Measurements from ENCODE around the gene COL9A3.

Gene COL9A3

DNA sequence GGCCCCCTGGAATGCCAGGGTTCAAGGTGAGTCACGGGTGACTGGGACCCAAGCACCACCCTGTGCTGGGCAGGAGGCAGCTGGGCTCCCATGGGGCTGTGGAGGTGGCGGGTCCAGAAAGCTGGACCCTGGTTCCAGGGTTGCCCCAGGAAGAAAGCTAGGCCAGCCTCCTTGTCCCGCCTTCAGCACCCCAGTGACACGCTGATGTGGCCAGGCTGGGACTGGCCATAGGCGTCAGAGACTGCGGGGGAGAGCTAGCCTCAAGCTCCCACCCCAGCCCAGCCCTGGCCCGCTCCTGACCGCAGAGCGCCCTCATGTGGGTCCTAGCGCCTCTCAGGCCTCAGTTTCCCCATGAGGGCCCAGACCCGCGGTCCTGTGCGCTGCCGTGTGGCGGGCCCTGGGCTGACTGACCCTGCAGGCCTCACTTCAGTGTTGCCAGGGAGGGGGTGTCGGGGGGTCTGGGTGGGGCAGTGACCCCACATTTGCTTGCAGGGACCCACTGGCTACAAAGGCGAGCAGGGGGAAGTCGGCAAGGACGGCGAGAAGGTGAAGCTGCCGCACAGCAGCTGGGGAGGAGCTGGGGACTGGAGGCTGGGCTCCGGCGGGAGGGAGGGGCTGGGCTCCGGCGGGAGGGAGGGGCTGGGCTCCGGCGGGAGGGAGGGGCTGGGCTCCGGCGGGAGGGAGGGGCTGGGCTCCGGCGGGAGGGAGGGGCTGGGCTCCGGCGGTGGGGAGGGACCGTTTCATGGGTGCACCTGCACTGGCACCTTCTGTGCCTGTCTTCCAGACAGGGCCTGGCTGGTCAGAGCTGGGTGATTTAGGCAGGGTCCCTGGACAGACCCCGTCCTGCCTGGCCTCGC lies 7.9 kb downstream of the COL9A3 start:
- no peak for DNase-seq

DNA sequence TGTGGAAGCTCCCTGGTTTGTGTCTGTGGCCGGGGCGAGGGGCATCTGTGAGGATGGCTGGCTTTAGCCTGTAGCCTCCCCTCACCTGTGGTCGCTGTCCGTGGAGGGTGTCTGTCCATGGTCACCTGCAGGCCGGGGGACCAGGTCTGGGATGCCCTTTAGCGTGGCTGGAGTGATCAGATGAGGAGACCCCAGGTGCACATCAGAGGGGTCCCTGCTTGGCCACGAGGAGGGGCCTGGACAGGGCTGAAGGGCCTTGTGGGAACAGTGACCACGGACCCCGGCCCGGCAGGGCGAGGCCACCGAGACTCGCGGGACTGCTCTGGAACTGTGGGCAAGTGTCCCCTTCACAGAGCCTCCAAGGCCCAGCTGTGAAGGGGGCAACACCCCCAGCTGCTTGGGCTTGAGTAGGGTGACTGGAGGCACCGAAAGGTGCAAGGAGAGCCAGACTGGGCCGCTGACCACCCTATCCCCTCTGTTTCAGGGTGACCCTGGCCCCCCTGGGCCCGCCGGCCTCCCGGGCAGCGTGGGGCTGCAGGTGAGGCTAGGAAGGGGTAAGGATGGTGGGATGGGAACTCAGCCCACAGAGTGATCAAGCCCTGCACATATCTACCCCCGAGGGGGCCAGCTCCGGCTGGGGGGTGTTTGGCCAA lies 8.6 kb downstream of the COL9A3 start:
- DNase-seq: no peak

GRCh38 chr20:62825986-62826645 lies 9.3 kb downstream of the COL9A3 start:
- DNase-seq: no peak

DNA sequence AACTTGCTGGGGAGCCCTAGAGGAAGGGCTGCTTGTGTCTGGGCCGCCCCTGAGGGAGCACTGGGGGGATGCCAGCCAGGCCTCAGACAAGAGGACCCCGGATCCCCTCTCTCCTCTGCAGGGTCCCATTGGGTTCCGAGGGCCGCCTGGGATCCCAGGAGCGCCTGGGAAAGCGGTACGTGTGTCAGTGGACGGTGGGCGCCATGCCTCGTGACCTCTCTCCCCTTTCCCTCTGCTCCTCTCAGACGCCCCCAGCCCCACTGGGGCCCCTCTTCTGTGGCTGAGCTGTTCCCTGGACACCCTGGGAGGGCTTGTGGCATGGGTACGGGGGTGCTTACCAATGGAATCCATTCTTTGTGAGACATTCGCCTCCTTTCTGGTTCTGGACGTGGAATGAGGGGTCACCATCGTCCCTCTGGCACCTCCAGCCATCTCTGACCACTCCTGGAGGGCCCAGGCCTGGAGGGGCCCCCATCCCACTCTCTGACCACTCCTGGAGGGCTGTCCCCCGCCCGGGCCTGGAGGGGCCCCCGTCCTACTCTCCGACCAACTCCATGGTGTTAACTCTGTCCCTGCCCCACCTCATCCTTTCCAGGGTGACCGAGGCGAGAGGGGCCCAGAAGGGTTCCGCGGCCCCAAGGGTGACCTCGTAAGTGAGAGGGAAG lies 9.9 kb downstream of the COL9A3 start:
- no peak for DNase-seq

- no peak for DNase-seq
Measured at GRCh38 chr20:62827311-62828038, 10.6 kb downstream of the COL9A3 start.

DNA sequence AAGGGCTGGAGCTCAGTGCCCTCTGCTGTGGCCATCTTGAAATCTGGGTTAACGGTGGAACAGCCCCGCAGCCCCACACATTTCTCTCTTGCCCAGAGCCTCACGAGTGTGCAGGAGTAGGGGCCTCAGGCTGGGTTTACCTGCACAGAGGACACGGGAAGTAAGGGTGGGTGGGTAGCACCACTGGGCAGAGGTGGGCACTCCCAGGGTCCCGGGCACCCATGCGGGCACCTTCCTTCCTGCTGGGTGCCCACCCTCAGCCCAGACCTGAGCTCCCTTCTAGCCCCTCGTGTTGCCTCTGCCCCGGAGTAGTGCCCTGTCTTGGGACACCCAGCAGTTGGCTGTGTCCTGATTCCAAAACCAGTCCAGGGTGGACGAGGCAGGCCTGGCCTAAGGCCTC lies 11.2 kb downstream of the COL9A3 start:
- DNase-seq: no peak

GRCh38 chr20:62828511-62829230 lies 11.8 kb downstream of the COL9A3 start:
- no peak for DNase-seq

GRCh38 chr20:62829231-62830230 lies 12.7 kb downstream of the COL9A3 start:
- DNase-seq: no peak

DNA sequence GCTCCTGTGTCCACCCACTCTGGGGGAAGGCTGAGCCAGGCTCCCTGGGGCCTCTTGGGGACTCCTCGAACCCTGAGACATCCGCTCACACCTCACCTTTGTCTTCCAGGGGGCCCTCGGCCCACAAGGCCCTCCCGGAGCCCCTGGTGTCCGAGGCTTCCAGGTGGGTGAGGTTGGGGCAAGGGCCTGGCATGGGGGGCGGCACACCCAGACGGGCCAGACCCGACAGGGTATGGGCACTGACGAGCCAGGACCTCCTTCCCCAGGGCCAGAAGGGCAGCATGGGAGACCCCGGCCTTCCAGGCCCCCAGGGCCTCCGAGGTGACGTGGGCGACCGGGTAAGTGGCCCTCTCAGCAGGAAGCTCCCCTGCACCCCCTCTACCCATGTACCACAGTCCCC lies 13.4 kb downstream of the COL9A3 start:
- no peak for DNase-seq

DNA sequence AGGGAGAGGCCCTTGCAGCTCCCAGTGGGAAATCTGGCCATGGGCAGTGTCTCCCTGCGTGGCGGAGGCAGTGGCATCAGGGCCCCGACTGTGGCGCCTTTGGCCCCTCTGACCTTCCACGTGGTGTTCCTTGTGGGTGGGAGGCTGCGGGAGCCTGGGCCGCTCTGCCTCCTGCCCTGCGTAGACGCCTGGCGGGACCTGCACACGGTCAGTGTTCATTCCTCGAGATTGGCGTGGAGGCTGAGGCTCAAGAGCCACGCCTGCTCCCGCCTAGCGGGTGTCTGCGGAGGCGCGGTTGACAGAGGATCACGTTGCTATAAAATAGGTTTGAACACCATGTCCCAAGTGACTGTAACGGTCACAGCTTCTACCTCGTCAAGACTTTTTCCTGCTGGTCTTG lies 14.0 kb downstream of the COL9A3 start:
- DNase-seq: no peak

DNA sequence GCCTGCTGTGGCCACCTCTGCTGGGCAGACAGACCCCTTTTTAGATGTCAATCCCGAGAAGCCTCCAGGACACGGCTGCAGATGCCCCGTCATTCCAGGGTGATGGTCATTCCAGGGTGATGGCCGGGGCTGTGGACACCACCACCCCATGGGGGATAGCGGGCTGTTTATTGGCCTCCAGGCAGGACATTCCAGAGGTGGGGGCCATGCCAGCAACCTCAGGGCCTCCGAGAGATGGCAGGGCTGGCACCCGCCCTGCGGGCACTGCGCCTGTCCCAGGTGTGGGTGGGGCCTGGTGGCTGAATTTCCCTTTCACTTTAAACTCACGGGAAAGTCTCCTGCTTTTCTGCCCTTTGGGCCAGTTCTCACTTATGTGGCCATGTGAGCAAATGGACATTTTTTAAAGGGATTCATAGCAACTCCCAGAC lies 14.5 kb downstream of the COL9A3 start:
- no peak for DNase-seq

- no peak for DNase-seq
Measured at GRCh38 chr20:62831854-62832211, 15.0 kb downstream of the COL9A3 start.

GRCh38 chr20:62832212-62832922 lies 15.5 kb downstream of the COL9A3 start:
- no peak for DNase-seq

DNA sequence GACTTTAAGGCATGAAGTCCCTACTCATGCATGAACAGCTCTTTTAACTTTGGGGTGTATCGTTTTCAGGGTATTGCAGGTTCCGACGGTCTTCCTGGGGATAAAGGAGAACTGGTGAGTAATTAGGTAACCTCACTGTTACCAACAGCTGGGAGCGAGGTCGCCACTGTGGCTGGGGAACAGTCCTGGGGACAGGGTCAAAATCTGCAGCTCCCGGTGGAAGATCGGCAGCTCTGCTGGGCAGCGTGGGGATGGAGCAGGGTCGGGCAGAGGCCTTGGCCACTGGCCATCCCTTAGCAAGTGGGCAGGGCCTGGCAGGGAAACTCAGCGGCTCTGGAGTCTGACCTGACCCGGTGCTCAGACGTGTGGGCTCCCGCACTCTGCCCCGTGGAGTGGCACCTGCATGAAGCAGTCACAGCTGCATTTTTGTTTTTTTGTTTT lies 16.1 kb downstream of the COL9A3 start:
- DNase-seq: no peak

DNA sequence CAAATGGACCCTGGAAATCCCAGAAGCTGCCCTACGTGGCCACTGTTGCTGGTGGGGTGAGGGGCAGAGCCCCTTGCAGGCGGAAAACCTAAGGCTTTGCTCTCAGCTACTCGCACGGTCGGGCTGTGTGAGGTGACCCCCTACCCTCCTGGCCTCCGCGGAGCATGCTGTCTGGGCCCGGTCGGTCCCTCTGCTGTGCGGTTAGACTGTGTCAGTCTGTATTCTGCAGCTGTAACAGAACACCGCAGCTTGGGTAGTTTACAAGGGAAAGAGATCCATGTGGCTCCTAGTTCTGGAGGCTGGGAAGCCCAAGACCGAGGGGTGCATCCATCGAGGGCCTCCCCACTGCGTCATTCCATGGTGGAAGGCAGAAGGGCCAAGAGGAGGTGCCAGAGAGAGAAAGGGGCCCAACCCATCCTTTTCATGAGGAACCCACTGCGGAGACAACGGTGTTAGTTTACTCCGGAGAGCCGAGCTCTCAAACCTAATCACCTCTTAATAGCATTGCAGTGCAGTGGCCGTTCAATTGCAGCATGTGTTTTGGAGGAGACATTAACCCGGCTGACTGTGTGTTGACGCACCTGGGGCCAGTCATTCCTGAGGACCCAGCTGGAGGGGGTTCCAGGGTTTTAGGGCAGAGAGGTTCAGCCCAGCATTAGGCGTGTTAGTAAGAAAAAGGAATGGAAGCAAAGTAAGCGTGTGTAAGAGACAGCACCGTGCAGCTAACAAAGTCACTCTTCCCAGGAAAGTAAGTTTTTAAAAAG lies 18.3 kb downstream of the COL9A3 start:
- no peak for DNase-seq

GRCh38 chr20:62835931-62836861 lies 19.3 kb downstream of the COL9A3 start:
- DNase-seq: no peak

- DNase-seq: no peak
Measured at GRCh38 chr20:62836967-62837490, 20.2 kb downstream of the COL9A3 start.

DNA sequence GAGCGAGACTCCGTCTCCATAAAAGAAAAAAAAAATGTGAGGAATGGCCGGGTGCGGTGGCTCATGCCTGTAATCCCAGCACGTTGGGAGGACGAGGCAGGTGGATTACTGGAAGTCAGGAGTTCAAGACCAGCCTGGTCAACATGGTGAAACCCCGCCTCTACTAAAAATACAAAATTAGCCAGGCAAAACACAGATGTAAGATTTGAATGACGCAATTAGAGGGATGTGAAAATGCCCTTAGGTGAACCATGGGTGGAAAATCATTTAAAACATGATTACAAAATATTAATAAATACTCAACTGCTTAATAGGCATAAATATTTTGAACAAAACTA lies 20.9 kb downstream of the COL9A3 start:
- DNase-seq: no peak
